ENCODE results near the gene ANKRD60. TPM values are rescaled to one million over a fixed set of nuclear protein-coding genes. Genes with fewer than 3 reads are reported as not detected.

ANKRD60 gene
- total RNA-seq, 1 experiment from 2014 or later, result not detected

Other genes with a start within 250 kb of the ANKRD60 start
- 7.3 and 11.5 TPM in 2 replicates for gene RAB22A, start 81.1 kb upstream of the ANKRD60 start, total RNA-seq (2014; rRNA removed; shearing (Covaris generic))
- gene VAPB, start 160.6 kb upstream of the ANKRD60 start, total RNA-seq (2014; rRNA removed; shearing (Covaris generic)), result 9.1 and 12.3 TPM in 2 replicates

Measured in H4 (cell line).